Ishikawa (cell line): ENCODE measurements around the gene S1PR3.

Experiments used
- CEBPB ChIP-seq: IDR thresholded peaks from 2 replicates; pipeline ENCODE4 v1.6.1; 2012
- CREB1 ChIP-seq: IDR thresholded peaks from 2 replicates; pipeline ENCODE4 v1.6.1; 2012; ENCODE audit warnings: low read depth
- EGR1 ChIP-seq: IDR thresholded peaks from 2 replicates; pipeline ENCODE4 v1.6.1; 2012
- EP300 ChIP-seq: IDR thresholded peaks from 2 replicates; pipeline ENCODE4 v1.6.1; 2012; ENCODE audit warnings: borderline replicate concordance
- FOXM1 ChIP-seq: IDR thresholded peaks from 2 replicates; pipeline ENCODE4 v1.6.1; 2012; ENCODE audit warnings: low read depth, borderline replicate concordance
- MAX ChIP-seq: IDR thresholded peaks from 2 replicates; pipeline ENCODE4 v1.6.1; 2012
- NFIC ChIP-seq: IDR thresholded peaks from 2 replicates; pipeline ENCODE4 v1.6.1; 2012
- RAD21 ChIP-seq: IDR thresholded peaks from 2 replicates; pipeline ENCODE4 v1.6.1; 2012; ENCODE audit warnings: low read depth
- REST ChIP-seq: IDR thresholded peaks from 2 replicates; pipeline ENCODE4 v1.6.1; 2012; ENCODE audit warnings: low read depth, mild to moderate bottlenecking
- TAF1 ChIP-seq: IDR thresholded peaks from 2 replicates; pipeline ENCODE4 v1.6.1; 2012; ENCODE audit warnings: low read depth, mild to moderate bottlenecking
- TCF12 ChIP-seq: IDR thresholded peaks from 2 replicates; pipeline ENCODE4 v1.6.1; 2012; ENCODE audit warnings: low read depth
- TEAD4 ChIP-seq: IDR thresholded peaks from 2 replicates; pipeline ENCODE4 v1.6.1; 2012
- USF1 ChIP-seq: IDR thresholded peaks from 2 replicates; pipeline ENCODE4 v1.6.1; 2012
- YY1 ChIP-seq: IDR thresholded peaks from 2 replicates; pipeline ENCODE4 v1.6.1; 2012; ENCODE audit warnings: low read depth
- ZBTB7A ChIP-seq: IDR thresholded peaks from 2 replicates; pipeline ENCODE4 v1.6.1; 2012; ENCODE audit warnings: low read depth

Gene S1PR3

DNA sequence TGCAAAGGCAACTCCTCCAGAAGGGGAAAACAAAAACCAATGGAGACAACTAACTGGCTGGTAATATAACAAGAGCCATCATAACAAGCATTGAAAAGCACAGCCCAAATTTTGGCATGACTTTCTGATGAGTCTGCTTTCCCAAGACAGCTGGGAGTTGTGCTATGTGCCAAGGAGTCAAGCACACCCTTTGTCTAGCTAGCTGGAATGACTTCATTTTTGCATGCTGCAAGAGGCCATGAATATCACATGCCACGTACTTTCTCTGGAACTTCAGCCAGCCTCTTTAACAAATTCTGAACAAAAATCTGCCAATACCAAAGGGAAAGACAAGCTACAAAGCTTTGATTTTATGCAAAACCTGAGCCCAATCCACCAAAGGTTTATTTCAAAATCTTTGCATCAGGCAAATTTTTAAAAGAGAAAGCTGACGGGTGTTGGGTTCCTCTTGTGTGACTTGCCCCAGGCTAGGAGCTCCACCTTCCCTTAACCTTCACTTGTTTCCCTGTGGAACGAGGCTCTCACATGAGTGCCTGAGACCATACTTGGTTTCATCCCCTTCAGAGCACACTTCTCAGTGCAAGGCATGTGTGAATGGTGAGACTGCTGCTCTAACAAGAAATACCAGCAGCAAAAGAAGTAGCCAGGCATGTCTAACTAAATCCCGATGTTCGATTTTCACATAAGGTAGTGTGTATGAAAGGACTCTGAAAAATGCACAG, 47.3 kb downstream of the S1PR3 start:
- TF ChIP-seq USF1, result no peak
- no peak for TF ChIP-seq YY1
- no peak for TF ChIP-seq CREB1
- no peak for TF ChIP-seq TEAD4

DNA sequence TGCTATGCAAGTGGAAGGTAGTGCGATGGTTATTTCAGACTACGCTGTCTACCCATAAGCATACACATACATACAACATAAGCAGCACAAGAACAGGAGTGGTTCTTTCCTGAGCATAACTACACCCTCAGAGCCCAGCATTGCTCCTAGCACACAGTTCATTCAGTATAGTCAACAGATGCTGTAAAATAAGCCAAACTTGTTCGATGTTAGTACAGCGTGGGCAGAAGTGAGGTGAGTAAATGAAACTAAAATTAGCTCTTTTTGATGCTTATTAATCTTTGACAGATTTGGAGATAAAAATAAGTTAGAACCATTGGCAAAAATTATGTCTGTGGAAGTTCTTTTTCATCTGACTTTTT, 47.8 kb downstream of the S1PR3 start:
- TF ChIP-seq CEBPB, result no peak
- TF ChIP-seq USF1, result no peak

- no peak for TF ChIP-seq USF1
- TF ChIP-seq CEBPB, result no peak
- no peak for TF ChIP-seq RAD21
- TF ChIP-seq TCF12, result no peak
- TF ChIP-seq NFIC, result no peak
- TF ChIP-seq MAX, result no peak
- TF ChIP-seq REST, result no peak
- TF ChIP-seq FOXM1, result no peak
- no peak for TF ChIP-seq CREB1
- no peak for TF ChIP-seq YY1
- no peak for TF ChIP-seq EP300
- TF ChIP-seq TEAD4, result no peak
- TF ChIP-seq EGR1, result no peak
- TF ChIP-seq ZBTB7A, result no peak
- no peak for TF ChIP-seq TAF1
Observed at GRCh38 chr9:89039664-89040063, 48.4 kb downstream of the S1PR3 start.

- TF ChIP-seq USF1 (no peak), CREB1 (no peak), TEAD4 (no peak), EP300 (no peak), TAF1 (no peak), MAX (no peak), FOXM1 (no peak), EGR1 (no peak), TCF12 (no peak), RAD21 (no peak), ZBTB7A (no peak), REST (no peak), NFIC (no peak), CEBPB (no peak), YY1 (no peak)
Observed at GRCh38 chr9:89042984-89043383, 51.7 kb downstream of the S1PR3 start.

GRCh38 chr9:89044104-89044503, 52.8 kb downstream of the S1PR3 start:
- no peak for TF ChIP-seq MAX
- no peak for TF ChIP-seq YY1
- TF ChIP-seq CEBPB, result no peak
- no peak for TF ChIP-seq FOXM1
- no peak for TF ChIP-seq CREB1
- no peak for TF ChIP-seq TCF12
- no peak for TF ChIP-seq TAF1
- no peak for TF ChIP-seq TEAD4
- no peak for TF ChIP-seq USF1
- TF ChIP-seq NFIC, result no peak
- TF ChIP-seq RAD21, result no peak
- no peak for TF ChIP-seq ZBTB7A
- no peak for TF ChIP-seq REST
- TF ChIP-seq EP300, result no peak
